Natural killer cell (primary cell): Measurements from ENCODE around the gene SAFB2. TPM values are rescaled to one million over a fixed set of nuclear protein-coding genes. Genes with fewer than 3 reads are reported as not detected.

ENCODE experiments used
- ATAC-seq, 3 donors: fragments of 150-1000 bp in 2 of 3; fragments of 200-7000 bp in 1 of 3; cut with Tn5 transposase; 1 replicate in 1 of 3; 2 replicates in 2 of 3; pipeline ENCODE4 v1.10.0; 2021; ENCODE audit warnings: mild to moderate bottlenecking in 2 of 3, moderate library complexity in 2 of 3
- DNase-seq, 2 donors: peaks; one replicate each; pipeline versions ENCODE4 v3.0.0 to v3.0.0-alpha.2; 2013 to 2021; ENCODE audit warnings: mixed read lengths in 1 of 2
- H3K27ac ChIP-seq: one replicate; pipeline ENCODE4 v1.5.1; 2013; ENCODE audit warnings: mild to moderate bottlenecking, low read length
- H3K27me3 ChIP-seq: one replicate; pipeline ENCODE4 v1.6.1; 2013; ENCODE audit warnings: low read length; ENCODE audit not compliant: control insufficient read depth, insufficient read depth
- H3K36me3 ChIP-seq: one replicate; pipeline ENCODE4 v1.6.1; 2013; ENCODE audit warnings: low read length; ENCODE audit not compliant: control insufficient read depth, insufficient read depth
- H3K4me1 ChIP-seq: one replicate; pipeline ENCODE4 v1.6.1; 2013; ENCODE audit warnings: low read length; ENCODE audit not compliant: control insufficient read depth, insufficient read depth
- H3K4me3 ChIP-seq: one replicate; pipeline ENCODE4 v1.5.1; 2013; ENCODE audit warnings: low read length
- H3K9me3 ChIP-seq: one replicate; pipeline ENCODE4 v1.6.1; 2013; ENCODE audit warnings: low read length; ENCODE audit not compliant: control insufficient read depth, insufficient read depth
- H3K27ac Mint-ChIP-seq, 2 donors: one replicate each; pipeline ENCODE4 v1.8.0; 2022; ENCODE audit warnings: mild to moderate bottlenecking in 2 of 2, mixed read lengths in 2 of 2, moderate library complexity in 1 of 2
- H3K27me3 Mint-ChIP-seq, 2 donors: one replicate each; pipeline ENCODE4 v1.8.0; 2022; ENCODE audit warnings: low read depth in 2 of 2, mixed read lengths in 2 of 2
- H3K36me3 Mint-ChIP-seq: one replicate; pipeline ENCODE4 v1.8.0; 2022; ENCODE audit warnings: mixed read lengths
- H3K4me1 Mint-ChIP-seq, 2 donors: one replicate each; pipeline ENCODE4 v1.8.0; 2022; ENCODE audit warnings: mixed read lengths in 2 of 2
- H3K4me3 Mint-ChIP-seq: one replicate; pipeline ENCODE4 v1.8.0; 2022; ENCODE audit warnings: mild to moderate bottlenecking, moderate library complexity, mixed read lengths
- H3K9me3 Mint-ChIP-seq, 2 donors: one replicate each; pipeline ENCODE4 v1.8.0; 2022; ENCODE audit warnings: mixed read lengths in 2 of 2
- CTCF ChIP-seq: fragments of 200-600 bp; IDR thresholded peaks from one replicate; pipeline ENCODE4 v1.8.0; 2022; ENCODE audit warnings: antibody characterized with exemption
- WGBS: methylation state at CpG from one replicate; pipeline ENCODE4 v1.1.7; 2013; ENCODE audit warnings: missing lambda C conversion rate; ENCODE audit not compliant: insufficient coverage; 5-methylcytosine and 5-hydroxymethylcytosine counted together
- intact Hi-C: fragments of 100-400 bp; cut with micrococcal nuclease; formaldehyde crosslinking; loops from one replicate; pipeline ENCODE4 v1.14.2; 2022
- total RNA-seq, 4 donors: library from RNA; stranded (reverse); fragments of 120-200 nt in 1 of 4; gene quantifications; one replicate each; pipeline versions ENCODE4 v1.2.3 to v1.2.4, GENCODE V29; 2013 to 2022

SAFB2 gene
- total RNA-seq, 3 donors from 2014 or later (not counting 1 experiment from before 2014, with no cell fraction given): 232 to 264 (median 258) TPM

DNA sequence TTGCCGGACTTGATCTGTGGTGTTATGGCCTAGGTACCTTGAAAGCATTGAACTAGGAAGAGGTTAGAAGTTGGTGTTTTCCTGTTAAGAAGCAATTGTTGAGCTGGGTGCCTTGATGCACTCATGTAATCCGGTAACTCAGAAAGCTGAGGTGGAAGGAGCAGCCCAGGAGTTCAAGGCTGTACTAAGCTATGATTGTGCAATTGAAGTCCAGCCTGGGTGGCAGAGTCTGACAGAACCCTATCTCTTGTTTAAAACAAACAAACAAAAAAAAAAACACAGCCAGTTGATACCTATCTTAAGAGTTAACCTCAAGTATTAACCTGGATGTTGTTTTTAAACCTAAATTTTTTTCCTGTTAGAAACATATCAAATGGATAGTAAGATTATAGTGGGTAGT is 19.6 kb upstream of the SAFB2 start:
- no peaks in the 10 kb centered on the region for H3K27me3 ChIP-seq
- no peak for ATAC-seq
- DNase-seq: no peak
- 96% methylated on average over 2 of the region's 2 CpGs for WGBS
- H3K36me3 Mint-ChIP-seq: peaks cover 39% of the 10 kb centered on the region
- H3K4me3 ChIP-seq: no peak overlapping the region
- H3K27ac Mint-ChIP-seq: peak overlapping the region in 1 of 2 donors; percentile 25
- TF ChIP-seq CTCF: no peak
- H3K4me3 Mint-ChIP-seq: no peak overlapping the region
- peaks cover 47 to 52% of the 10 kb centered on the region in 2 donors for H3K4me1 Mint-ChIP-seq
- H3K4me1 ChIP-seq: no peaks in the 10 kb centered on the region
- H3K36me3 ChIP-seq: peaks cover 51% of the 10 kb centered on the region
- H3K27me3 Mint-ChIP-seq: no peaks in the 10 kb centered on the region
- H3K9me3 ChIP-seq: no peaks in the 10 kb centered on the region
- H3K27ac ChIP-seq: no peak overlapping the region
- H3K9me3 Mint-ChIP-seq: no peaks in the 10 kb centered on the region
- intact Hi-C loops: no loop called here

- H3K36me3 Mint-ChIP-seq: peaks cover 31% of the 10 kb centered on the region
- peak overlapping the region; percentile 25 to 26 for H3K27ac Mint-ChIP-seq
Observed at GRCh38 chr19:5641171-5641570, 18.6 kb upstream of the SAFB2 start.

GRCh38 chr19:5637971-5638370 is 15.4 kb upstream of the SAFB2 start:
- H3K27ac ChIP-seq: no peak overlapping the region
- H3K4me3 ChIP-seq: no peak overlapping the region
- no peaks in the 10 kb centered on the region for H3K4me1 ChIP-seq
- DNase-seq: no peak
- Mint-ChIP-seq H3K4me3 (no peak overlapping the region), H3K9me3 (no peaks in the 10 kb centered on the region), H3K36me3 (peaks cover 7% of the 10 kb centered on the region), H3K4me1 (peaks cover 40 to 42% of the 10 kb centered on the region in 2 donors), H3K27ac (no peak overlapping the region), H3K27me3 (no peaks in the 10 kb centered on the region)
- no peaks in the 10 kb centered on the region for H3K9me3 ChIP-seq
- intact Hi-C loops: no loop called here
- H3K36me3 ChIP-seq: peaks cover 19% of the 10 kb centered on the region
- no peak for TF ChIP-seq CTCF
- no CpG with 5 or more reads among the region's 1 CpG for WGBS
- no peak for ATAC-seq
- no peaks in the 10 kb centered on the region for H3K27me3 ChIP-seq

More at GRCh38 chr19:5641171-5641570, 18.6 kb upstream of the SAFB2 start:
- Mint-ChIP-seq H3K27me3 (no peaks in the 10 kb centered on the region), H3K9me3 (no peaks in the 10 kb centered on the region), H3K4me3 (no peak overlapping the region), H3K4me1 (peaks cover 36 to 43% of the 10 kb centered on the region in 2 donors)
- H3K27ac ChIP-seq: no peak overlapping the region
- DNase-seq (no peak), ATAC-seq (no peak)
- TF ChIP-seq CTCF: no peak
- H3K36me3 ChIP-seq: peaks cover 41% of the 10 kb centered on the region
- no peak overlapping the region for H3K4me3 ChIP-seq
- 98% methylated on average over 4 of the region's 4 CpGs for WGBS
- no peaks in the 10 kb centered on the region for H3K4me1 ChIP-seq
- H3K27me3 ChIP-seq: no peaks in the 10 kb centered on the region
- H3K9me3 ChIP-seq: no peaks in the 10 kb centered on the region
- intact Hi-C loops: no loop called here

DNA sequence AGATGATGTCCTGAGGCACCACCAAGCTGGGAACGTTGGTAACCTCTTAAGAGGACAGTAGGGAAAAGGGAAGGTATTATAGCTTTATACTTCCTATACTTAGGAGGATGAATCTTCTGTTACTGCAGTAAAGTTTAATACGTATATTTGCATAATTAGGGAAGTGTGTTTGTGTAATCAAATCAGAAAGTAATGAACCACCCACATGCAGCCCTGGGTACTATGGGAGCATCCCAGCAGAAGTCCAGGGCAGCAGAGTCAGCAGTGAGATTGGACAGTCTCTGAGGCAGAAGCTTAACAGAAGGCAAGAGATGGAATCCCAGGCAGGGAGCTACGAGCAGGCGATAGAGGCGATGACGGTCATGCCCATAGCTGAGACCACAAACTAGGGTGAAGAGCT is 12.9 kb upstream of the SAFB2 start:
- Mint-ChIP-seq H3K27me3 (no peaks in the 10 kb centered on the region), H3K9me3 (no peaks in the 10 kb centered on the region), H3K27ac (peak overlapping the region; percentile 36 to 53), H3K36me3 (peaks cover 7% of the 10 kb centered on the region), H3K4me1 (peaks cover 49 to 55% of the 10 kb centered on the region in 2 donors), H3K4me3 (no peak overlapping the region)
- WGBS: 74% methylated on average over 4 of the region's 6 CpGs
- Histone ChIP-seq H3K27me3 (no peaks in the 10 kb centered on the region), H3K4me3 (no peak overlapping the region), H3K4me1 (peaks cover under 1% of the 10 kb centered on the region), H3K9me3 (no peaks in the 10 kb centered on the region), H3K36me3 (peaks cover 5% of the 10 kb centered on the region), H3K27ac (no peak overlapping the region)
- ATAC-seq (no peak), DNase-seq (no peak)
- intact Hi-C loops: no loop called here
- no peak for TF ChIP-seq CTCF
